HG03045 (cell line): ENCODE data around the gene ZNF438.

ENCODE experiments used
- ATAC-seq: cut with Tn5 transposase; IDR thresholded peaks from one replicate; pipeline ENCODE4 v1.9.1; 2021; ENCODE audit warnings: mild to moderate bottlenecking, moderate library complexity; ENCODE audit not compliant: unreplicated experiment

The ZNF438 gene

DNA sequence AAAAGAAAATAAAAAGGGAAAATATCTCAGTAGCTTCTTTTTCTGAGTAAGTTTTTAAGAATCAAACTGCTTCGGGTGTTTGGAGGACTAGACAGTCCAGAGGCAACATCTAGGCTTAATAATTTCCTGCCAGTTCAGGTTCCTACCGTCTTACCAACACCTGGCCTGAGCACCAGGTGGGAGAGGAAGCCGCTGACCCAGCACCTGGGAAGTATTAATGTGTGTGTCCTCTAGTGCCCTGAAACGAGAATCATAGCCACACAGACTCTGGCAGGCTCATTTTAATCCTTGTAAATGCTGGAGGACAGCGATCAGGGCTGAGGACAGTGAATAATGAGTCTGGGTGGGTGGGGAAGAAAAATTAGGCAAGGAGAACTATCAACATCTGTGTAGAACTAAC is 137.4 kb downstream of the ZNF438 start:
- no peak for ATAC-seq

DNA sequence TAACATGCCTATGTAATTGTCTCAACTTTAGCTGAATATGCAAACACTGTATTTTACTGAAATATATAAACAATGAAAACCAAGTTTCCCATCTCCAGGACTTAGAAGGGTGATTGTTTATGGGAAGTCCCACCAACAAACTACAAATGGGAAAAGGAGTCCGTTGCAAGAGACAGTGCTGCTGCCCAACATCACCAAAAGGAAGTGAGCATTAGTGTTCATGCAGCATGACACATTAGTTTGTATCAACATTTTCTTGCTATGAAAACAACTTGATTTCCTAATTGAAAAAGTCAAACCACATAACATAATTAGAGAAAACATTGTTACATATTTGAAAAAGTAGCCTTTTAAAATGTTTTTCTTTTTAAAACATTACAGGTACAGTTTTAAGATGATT is 138.5 kb downstream of the ZNF438 start:
- no peak for ATAC-seq

DNA sequence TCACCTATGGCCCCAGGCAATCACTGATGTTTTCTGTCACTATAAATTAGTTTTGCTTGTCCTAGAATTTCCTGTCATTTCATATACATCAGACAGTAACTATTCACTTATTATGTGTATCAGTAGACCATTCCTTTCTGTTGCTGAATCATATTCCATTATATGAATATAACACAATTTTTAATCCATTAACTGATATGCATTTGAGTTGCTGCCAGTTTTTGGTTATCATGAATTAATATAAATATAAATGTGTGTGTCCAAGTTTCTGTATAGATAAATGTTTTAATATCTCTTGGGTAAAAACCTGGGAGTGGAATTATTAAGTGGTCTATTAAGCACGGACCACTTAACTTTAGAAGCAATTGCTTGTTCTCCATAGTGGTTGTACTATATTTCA is 143.8 kb downstream of the ZNF438 start:
- no peak for ATAC-seq

DNA sequence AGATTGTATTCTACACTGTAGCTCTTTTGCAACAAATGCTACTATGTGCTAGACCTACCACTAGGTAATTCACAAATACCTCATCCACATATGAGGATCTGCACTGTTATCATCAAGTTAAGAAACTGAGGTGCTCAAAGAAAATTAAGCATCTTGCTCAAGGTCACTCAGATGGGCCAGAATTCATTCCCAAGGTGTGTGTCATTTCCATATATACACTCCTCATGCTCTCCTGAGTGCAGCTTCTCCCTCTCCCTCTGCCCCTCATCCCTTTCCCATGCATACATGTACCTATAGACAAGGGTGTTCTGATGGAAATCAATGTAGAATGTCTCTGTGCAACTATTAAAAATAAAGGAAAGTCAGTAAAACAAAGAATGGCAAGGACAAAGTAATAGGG is 146.2 kb downstream of the ZNF438 start:
- no peak for ATAC-seq

DNA sequence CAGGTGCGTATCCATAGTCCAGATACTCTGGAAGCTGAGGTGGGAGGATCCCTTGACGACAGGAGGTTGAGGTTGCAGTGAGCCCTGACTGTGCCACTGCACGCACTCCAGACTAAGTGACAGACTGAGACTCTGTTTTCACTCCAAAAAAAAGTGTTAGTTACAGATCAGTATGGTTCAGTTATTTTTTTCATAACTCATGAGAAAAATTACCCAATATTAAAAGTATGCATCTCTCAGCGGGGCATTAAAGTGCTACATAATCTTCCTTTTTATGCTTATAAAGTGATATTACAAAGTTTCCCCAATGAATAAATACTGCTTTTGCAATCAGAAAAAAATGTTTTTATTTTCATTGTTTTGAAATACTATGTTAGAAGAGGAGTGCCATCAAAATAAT is 147.9 kb downstream of the ZNF438 start:
- ATAC-seq: no peak

DNA sequence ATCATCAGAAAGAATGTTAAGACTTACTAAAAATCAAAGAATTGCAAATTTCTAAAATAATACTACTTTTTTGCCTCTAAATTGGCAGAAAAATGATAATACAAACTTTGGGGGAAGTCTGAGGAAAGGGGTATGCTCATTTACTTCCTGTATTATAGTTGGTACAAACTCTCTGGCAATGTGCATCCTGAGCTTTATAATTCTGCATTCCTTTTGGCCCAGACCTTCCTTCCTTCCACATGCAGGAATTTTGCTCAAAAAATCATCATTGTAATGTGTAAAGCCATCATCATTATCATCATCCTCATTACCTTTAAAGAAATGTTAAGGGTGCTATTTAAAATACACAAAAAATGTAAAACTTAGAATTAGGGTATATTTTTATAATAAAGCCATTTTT is 148.5 kb downstream of the ZNF438 start:
- no peak for ATAC-seq

DNA sequence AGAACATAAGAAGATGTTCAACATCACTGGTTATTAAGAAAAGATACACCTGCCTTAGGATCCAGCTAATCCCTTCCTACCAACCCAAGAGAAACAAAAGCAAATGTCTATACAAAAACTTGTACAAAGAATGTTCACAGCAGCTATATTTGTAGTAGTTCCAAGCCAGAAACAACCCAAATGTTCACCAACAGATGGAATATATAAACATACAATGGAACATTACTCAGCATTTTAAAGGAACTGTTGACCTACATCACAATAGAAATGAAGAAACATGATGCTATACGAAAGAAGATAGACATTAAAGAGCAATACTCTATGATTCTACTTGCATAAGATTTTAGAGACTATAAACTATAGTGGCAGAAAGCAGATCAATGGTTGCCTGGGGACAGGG is 149.4 kb downstream of the ZNF438 start:
- no peak for ATAC-seq

DNA sequence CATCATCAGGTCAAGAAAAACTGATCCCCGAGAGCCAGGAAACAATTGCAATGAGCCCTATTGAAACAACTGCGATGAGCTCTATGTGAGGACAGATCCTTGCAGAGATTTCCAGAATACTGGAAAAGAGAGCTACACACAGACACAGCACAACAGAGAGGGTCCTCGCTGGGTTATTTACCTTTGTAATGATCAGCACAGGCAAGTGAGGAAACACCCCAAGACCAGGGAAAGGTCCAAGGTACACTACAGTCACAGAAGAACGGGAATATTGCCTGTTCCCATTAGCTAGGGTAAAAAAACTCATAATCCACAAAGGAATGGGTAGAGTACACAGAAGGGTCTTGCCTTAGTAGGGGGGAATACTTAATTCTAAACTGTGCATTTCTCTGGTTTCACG is 152.7 kb downstream of the ZNF438 start:
- ATAC-seq: no peak

DNA sequence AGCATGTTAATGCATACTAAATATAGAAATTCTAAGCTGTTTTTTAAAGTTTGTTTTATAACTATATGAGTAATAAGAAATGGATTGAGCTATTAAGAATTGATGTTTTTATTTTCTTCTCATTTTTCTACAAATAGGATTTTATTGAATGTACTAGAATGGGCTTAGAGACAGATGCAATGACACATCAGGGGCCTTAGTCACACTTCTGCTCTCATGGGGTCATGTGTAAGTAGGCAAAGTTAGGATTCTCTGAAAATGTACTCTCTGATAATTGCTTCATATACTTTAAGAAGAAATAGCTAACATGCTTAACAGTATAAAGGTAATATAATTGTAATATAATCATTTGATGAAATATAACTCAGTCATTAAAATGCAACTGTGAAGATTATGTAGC is 154.6 kb downstream of the ZNF438 start:
- ATAC-seq: no peak

DNA sequence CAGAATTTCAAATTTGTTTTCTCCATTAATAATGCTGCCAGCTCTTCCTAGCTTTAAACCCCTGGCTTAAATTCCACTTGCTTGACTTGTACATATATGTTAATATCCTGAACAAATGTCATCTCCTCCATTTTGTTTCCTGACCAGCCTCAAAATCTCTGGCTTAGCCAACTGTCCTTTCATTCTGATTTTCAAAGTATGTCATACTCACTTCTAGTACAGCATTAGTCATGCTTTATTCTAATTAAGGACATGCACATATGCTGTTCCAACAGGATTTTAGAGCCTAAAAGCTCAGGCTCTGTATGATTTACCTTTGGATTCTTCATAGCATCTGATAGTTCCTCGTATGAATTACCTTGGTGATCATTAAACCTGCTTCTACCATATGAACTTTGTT is 158.3 kb downstream of the ZNF438 start:
- no peak for ATAC-seq

DNA sequence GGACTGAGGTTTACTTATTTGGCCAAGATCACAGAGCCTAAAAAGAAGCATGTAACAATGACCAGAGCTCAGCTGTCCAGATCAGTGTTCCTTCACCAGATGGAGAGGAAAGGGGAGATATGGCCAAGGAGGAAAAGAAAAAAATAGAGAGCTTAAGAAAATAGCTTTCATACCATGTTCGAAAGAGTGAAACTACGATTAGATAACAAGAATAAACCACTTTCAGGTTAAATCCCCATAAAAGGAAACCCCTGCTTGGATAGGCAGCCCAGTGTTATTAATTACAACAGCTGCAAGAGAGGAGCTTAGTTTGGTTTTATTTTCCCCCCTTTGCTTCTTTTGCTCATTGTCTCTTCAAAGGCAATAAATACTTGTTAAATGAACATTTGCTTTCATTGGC is 160.8 kb downstream of the ZNF438 start:
- ATAC-seq: no peak

DNA sequence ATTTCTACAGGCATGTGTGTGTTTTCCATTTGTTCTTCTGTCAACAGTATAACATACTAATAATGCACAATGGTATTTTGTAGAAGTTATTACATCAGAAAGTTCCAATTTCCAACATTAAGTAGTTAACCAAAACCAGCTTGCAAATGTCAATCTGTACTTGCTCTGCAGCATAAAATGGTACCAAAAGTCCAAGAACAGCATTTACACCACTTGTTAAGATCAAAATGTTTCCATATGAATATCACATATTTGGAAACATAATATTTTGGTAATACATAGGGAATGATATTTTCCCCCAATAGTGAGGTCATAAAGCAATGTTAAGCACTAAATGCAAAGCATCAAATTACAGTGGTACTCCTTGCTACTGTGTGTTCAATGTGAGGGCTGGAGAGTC is 162.1 kb downstream of the ZNF438 start:
- no peak for ATAC-seq

DNA sequence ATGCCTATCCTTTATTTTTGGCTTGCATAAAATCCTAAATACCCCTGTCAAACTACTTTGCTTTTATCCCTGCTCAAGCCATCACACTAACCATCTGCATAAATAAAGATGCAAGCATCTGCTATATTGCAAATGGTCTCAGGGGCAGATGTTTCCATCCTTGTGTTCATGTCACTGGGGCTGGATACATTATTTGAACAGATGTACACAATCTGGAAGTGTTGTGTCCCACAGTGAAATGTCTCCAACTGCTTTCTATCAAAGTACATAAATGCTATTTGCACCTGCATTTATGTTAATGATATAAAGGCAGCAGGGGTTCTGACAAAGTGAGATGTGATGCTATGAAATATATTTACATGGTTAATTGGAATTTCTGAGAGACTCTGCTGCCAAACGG is 163.1 kb downstream of the ZNF438 start:
- no peak for ATAC-seq

DNA sequence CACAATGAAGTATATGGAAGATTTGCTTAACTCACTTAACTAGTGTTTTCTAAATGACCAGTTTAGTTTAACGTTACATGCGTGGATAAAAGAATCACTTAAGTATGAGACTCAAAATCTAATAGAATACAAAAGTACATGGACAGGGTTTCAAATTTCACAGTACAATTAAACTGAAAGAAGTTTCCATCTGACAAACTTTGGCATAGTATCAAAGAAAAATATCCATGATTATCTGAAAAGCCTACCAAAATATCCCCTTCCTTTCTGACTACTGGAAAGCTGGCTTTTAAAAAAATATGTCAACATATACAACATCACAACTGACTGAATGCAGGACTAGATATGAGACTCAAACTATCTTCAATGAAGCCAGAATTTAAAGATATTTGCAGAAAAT is 164.8 kb downstream of the ZNF438 start:
- ATAC-seq: no peak

DNA sequence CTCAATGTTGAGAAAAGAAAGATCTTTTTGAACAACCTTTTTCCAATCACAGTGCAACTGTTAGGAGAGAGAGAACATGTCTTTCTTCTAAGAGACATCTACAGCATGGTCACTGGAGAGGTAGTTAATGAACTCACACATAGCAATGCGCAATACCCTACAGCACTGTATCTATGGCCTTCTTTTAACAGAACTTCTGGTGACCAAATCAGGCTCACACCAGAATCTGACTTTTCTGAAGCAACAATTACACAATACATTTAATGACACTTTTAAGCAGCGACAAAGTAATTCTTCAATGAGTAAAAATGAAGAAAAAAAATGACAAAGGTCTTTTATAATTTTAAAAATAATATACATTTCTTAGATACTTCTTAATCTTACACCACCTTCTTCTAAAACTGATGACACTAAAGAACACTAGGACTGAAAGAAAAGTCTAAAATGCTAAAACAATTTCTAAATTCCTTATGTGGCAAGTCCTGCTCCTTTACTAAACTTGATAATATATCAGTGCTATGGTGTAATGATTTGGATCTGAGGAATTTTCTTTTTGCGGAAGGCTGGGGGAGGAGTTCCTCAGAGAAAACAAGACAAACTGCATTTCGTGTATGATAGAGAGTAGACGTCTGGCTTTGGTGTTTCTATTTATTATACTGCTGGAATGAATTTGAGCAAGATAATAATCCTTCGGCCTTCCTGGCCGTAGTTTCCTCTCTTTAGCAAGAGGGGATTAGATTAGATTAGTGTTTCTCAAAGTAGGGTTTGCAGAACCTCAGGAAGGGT is 166.3 kb downstream of the ZNF438 start:
- no peak for ATAC-seq

DNA sequence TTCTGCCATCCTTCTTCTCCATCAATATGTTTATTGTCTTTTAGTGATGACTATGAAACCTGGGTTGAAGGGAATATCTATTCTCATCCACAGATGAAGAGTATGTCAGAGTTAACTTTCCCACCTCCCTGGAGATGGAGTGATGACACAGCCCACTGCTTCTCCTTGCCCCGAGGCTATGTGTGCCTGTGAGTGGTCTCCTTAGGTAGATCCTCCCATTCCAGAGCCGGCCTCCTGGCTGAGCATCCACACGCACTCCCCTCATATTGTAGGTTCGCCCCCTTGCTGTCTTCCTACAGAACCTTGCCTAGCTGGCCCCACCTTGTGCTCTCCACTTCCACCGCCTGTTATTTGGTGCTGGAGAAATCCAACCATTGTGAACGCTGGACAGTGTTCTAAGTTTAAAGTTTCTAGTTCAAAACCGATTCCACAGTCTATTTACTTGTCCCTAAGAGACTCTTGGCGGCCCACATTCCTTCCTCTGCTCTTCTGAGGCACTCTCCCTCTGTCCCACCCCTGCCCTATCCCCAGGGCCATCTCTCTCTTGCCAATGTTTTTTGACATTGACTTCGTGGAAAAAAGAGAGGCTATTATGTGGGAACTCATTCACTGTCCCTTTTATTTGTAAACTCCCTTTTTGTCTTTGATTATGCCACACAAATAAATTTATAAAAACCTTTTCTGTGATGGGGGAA is 168.0 kb downstream of the ZNF438 start:
- no peak for ATAC-seq

DNA sequence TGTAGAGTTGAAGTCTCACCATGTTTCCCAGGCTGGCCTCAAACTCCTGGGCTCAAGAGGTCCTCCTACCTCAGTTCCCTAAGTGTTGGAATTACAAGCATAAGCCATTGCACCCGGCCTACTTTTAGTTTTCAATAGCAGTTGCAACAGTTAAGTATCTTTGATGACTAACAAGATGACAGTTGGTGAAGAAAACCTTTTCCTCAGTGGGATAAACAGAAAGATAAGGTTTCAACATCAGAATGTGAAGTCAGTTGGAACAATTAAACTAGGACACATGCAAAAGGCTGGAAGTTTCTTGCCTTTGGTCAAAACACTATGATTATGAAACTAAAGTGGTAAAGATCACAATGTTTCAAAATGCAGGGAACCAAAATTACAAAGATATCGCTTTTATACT is 169.2 kb downstream of the ZNF438 start:
- ATAC-seq: no peak

DNA sequence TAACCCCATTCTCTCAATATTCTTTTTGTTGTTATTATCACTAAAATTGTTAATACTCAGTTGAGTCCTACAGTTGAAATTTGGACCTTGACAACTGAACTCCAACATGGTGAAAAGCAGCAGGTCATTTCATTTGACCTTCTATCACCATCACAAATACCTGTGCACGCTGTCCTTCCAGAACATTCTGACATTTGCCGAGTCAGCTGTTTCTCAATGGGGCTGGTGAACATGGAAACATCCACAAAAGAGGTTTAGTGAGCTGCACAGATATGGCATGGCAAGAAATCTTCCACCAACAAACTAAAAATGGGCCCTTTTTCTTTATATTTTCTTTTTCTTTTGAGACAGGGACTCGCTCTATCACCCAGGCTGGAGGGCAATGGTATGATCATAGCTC is 169.7 kb downstream of the ZNF438 start:
- ATAC-seq: no peak

DNA sequence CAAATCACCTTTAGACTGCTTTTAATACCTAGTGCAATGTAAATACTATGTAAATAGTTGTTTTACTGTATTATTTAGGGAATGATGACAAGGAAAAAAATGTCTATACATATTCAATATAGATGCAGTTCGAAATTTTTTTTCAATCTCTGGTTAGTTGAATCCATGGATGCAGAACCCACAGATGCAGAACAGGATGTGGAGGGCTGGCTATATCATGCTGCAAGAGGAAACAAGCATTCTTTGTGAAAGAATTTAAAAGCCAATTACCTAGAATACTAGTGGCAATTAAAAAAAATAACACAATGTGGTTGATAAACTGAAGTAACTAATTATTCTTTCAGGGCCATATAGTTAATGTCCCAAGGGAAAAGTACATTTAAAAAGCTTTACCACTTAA is 170.4 kb downstream of the ZNF438 start:
- no peak for ATAC-seq

DNA sequence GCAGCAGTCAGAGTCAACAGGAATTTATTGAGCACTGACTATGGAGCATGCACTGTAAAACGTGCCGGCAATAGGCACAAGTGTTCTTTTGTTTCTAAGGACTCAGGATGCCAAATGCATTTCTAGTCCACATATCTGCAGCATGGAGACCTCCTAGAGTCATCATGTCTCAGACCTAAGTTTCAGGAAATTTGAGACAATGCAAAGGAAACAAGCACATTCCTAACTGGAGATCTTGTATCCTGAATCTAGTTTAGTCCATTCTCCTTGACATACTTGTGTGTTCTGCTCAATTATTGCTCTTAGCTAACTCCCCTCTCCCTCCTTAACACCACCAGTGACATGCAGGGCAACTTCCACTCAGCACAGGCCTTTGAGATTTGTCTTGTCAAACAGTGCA is 173.2 kb downstream of the ZNF438 start:
- no peak for ATAC-seq

DNA sequence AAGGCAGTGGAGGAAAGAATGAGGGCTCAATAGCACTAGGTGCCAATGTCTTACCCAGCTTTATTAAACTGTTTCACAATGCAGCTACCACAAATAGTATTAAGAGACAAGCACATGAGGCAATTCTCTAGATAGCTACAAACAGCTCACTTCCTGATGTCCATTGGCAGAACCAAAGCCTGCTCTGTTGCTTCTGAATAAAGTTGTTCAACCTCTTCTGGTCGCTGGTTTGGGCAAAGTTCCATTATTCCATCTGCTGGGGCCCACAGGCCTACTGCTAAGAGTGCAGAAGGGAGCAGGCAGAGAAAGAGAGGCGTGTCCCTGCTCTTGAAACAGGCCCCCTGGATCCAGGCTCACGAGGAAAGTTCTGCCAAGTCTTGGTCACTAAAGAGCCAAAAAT is 173.9 kb downstream of the ZNF438 start:
- ATAC-seq: no peak

DNA sequence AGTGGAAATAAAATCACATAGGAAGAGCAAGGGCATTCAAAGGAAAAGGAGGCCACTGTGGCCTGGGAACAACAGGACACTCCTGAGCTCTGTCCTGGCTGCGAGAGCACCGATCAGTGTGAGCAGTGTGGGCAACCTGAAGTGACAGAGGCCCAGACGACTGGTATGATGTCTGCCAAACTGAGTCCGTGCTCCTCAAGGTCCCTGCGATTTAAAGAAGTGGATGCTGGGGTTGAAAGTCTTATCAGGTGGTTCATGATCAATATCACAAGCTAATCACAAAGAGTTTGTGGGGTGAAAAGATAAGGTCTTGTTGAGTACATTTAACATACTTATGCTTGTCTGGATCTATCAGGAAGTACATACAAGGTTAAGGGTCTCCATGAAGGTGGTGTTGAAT is 176.5 kb downstream of the ZNF438 start:
- ATAC-seq: no peak

DNA sequence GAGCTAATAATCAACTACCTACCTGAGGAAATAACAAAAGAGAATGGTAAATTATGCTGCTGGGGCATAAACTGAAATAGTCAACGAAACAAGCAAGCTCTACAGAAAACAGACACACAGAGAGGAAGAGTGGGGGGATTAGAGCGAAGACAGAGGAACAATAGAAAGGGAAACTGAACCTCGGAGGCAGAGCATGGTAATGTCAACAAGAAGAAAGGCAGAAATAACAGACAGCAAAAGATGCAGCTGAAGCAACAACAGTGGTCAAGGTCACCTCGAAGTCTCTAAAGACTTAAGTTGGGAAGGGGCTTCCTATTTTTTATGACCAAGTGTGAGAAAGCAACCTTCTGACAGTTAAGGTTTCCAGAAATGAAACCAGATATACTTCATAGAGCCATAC is 177.0 kb downstream of the ZNF438 start:
- ATAC-seq: no peak
